Stimulated activated naive CD4-positive, alpha-beta T cell treated with Interleukin-2 at 50 U/mL for 16 hours (primary cell): ENCODE data around the gene MRGPRG.

Experiments used
- DNase-seq: peaks from one replicate; lab custom pipeline; 2025; lab: John Stamatoyannopoulos, UW

Gene MRGPRG

GRCh38 chr11:3195251-3196160 lies 23.1 kb downstream of the MRGPRG start:
- DNase-seq = no peak

- DNase-seq = no peak
These were observed 24.4 kb downstream of the MRGPRG start for GRCh38 chr11:3194016-3194816.

- DNase-seq = no peak
These were observed 25.1 kb downstream of the MRGPRG start for GRCh38 chr11:3193373-3194015.

- no peak for DNase-seq
These were observed 25.9 kb downstream of the MRGPRG start for GRCh38 chr11:3192511-3193372.

- no peak for DNase-seq
These were observed 26.9 kb downstream of the MRGPRG start for GRCh38 chr11:3191586-3192324.

- DNase-seq = no peak
These were observed 28.0 kb downstream of the MRGPRG start for GRCh38 chr11:3190600-3190999.

GRCh38 chr11:3189886-3190583 lies 28.6 kb downstream of the MRGPRG start:
- no peak for DNase-seq

GRCh38 chr11:3189196-3189843 lies 29.3 kb downstream of the MRGPRG start:
- no peak for DNase-seq

GRCh38 chr11:3188496-3189195 lies 30.0 kb downstream of the MRGPRG start:
- DNase-seq = no peak

GRCh38 chr11:3186166-3186953 lies 32.3 kb downstream of the MRGPRG start:
- no peak for DNase-seq

- DNase-seq = no peak
These were observed 33.8 kb downstream of the MRGPRG start for GRCh38 chr11:3184732-3185347.

GRCh38 chr11:3183523-3183922 lies 35.1 kb downstream of the MRGPRG start:
- no peak for DNase-seq

GRCh38 chr11:3182462-3182852 lies 36.2 kb downstream of the MRGPRG start:
- no peak for DNase-seq

GRCh38 chr11:3181725-3182461 lies 36.7 kb downstream of the MRGPRG start:
- DNase-seq = no peak

GRCh38 chr11:3180869-3181268 lies 37.7 kb downstream of the MRGPRG start:
- DNase-seq = no peak

GRCh38 chr11:3178349-3178748 lies 40.3 kb downstream of the MRGPRG start:
- no peak for DNase-seq

- no peak for DNase-seq
These were observed 40.7 kb downstream of the MRGPRG start for GRCh38 chr11:3177931-3178330.
